GM18517 (cell line): ENCODE results near the gene VTI1B.
"Not testable (repeated sequence)": the region's sequence is repeated elsewhere in the genome, so short reads cannot be mapped to it uniquely, and the experiment has no call there.

ENCODE experiments used
- ATAC-seq: cut with Tn5 transposase; IDR thresholded peaks from one replicate; pipeline ENCODE4 v1.9.1; 2021; ENCODE audit warnings: mild to moderate bottlenecking, moderate library complexity; ENCODE audit not compliant: unreplicated experiment

Gene VTI1B

GRCh38 chr14:67633451-67634147, 40.8 kb downstream of the VTI1B start:
- ATAC-seq, result no peak

GRCh38 chr14:67630938-67631337, 43.5 kb downstream of the VTI1B start:
- ATAC-seq, result no peak

GRCh38 chr14:67630186-67630585, 44.2 kb downstream of the VTI1B start:
- ATAC-seq, result no peak

- no peak for ATAC-seq
These were observed 46.9 kb downstream of the VTI1B start for GRCh38 chr14:67627519-67627918.

- ATAC-seq, result not testable (repeated sequence)
These were observed 48.3 kb downstream of the VTI1B start for GRCh38 chr14:67626131-67626530.

GRCh38 chr14:67623114-67623513, 51.3 kb downstream of the VTI1B start:
- no peak for ATAC-seq

GRCh38 chr14:67622675-67623074, 51.8 kb downstream of the VTI1B start:
- ATAC-seq, result no peak

- no peak for ATAC-seq
These were observed 54.1 kb downstream of the VTI1B start for GRCh38 chr14:67620217-67620785.

- peak; percentile 91 for ATAC-seq
These were observed 54.8 kb downstream of the VTI1B start, which contains the start of gene ARG2 for GRCh38 chr14:67619446-67620216. TSS of gene ARG2 (plus strand) at chr14:67619920. CDS start at chr14:67619978, 58 bp downstream.

- ATAC-seq, result no peak
These were observed 55.8 kb downstream of the VTI1B start for GRCh38 chr14:67618617-67619063.

- ATAC-seq, result no peak
These were observed 63.9 kb downstream of the VTI1B start for GRCh38 chr14:67610491-67610890.

- ATAC-seq, result no peak
These were observed 64.7 kb downstream of the VTI1B start for GRCh38 chr14:67609642-67610310.

- ATAC-seq, result no peak
These were observed 66.8 kb downstream of the VTI1B start for GRCh38 chr14:67607646-67608045.

- ATAC-seq, result peak; percentile 55
These were observed 71.4 kb downstream of the VTI1B start for GRCh38 chr14:67602995-67603545.

- ATAC-seq, result no peak
These were observed 72.4 kb downstream of the VTI1B start for GRCh38 chr14:67602076-67602475.

GRCh38 chr14:67600562-67600974, 73.9 kb downstream of the VTI1B start:
- not testable (repeated sequence) for ATAC-seq

- peak; percentile 82 for ATAC-seq
These were observed 74.5 kb downstream of the VTI1B start, which contains the start of gene PIGH for GRCh38 chr14:67599698-67600561. TSS of gene PIGH (minus strand) at chr14:67600268. CDS start at chr14:67600203, 65 bp downstream.
